Kidney (tissue), 14 donors: Measurements from ENCODE around the gene OLFML2B. TPM values are rescaled to one million over a fixed set of nuclear protein-coding genes. Genes with fewer than 3 reads are reported as not detected.
"Not testable (repeated sequence)": the region's sequence is repeated elsewhere in the genome, so short reads cannot be mapped to it uniquely, and the experiment has no call there.

Experiments used
- DNase-seq, 5 donors: peaks; one replicate each; pipeline ENCODE4 v3.0.0-alpha.2; 2013 to 2020
- FAIRE-seq: peaks from 2 replicates; lab custom pipeline; 2012; peaks lifted over from hg19 to GRCh38; lab: Jason Lieb, UNC
- H3K27ac ChIP-seq, 2 donors: one replicate each; pipeline ENCODE4 v1.7.0; 2013; ENCODE audit warnings: low read depth in 2 of 2, low read length in 2 of 2, inconsistent platforms in 1 of 2
- H3K27me3 ChIP-seq: one replicate; pipeline ENCODE4 v1.7.1; 2013; ENCODE audit warnings: low read length, inconsistent platforms; ENCODE audit not compliant: control insufficient read depth, insufficient read depth
- H3K36me3 ChIP-seq, 3 donors: one replicate each; pipeline versions ENCODE4 v1.7.0 to v1.7.1; 2013; ENCODE audit warnings: low read length in 3 of 3, control low read depth in 1 of 3, inconsistent platforms in 1 of 3; ENCODE audit not compliant: insufficient read depth in 3 of 3, control insufficient read depth in 2 of 3
- H3K4me1 ChIP-seq, 3 donors: one replicate each; pipeline versions ENCODE4 v1.7.0 to v1.7.1; 2013; ENCODE audit warnings: low read length in 3 of 3, inconsistent platforms in 1 of 3, low read depth in 1 of 3; ENCODE audit not compliant: control insufficient read depth in 2 of 3, insufficient read depth in 2 of 3
- H3K4me3 ChIP-seq, 3 donors: one replicate each; pipeline versions ENCODE4 v1.7.0 to v1.8.1; 2013; ENCODE audit warnings: low read length in 3 of 3, control low read depth in 1 of 3, inconsistent platforms in 1 of 3
- H3K9ac ChIP-seq, 3 donors: one replicate each; pipeline versions ENCODE4 v1.7.0 to v1.7.1; 2013; ENCODE audit warnings: low read length in 3 of 3, control low read depth in 1 of 3, inconsistent platforms in 1 of 3
- H3K9me3 ChIP-seq, 3 donors: one replicate each; pipeline versions ENCODE4 v1.7.0 to v1.7.1; 2013; ENCODE audit warnings: low read length in 3 of 3, control low read depth in 1 of 3, inconsistent platforms in 1 of 3; ENCODE audit not compliant: control insufficient read depth in 2 of 3, insufficient read depth in 1 of 3
- intact Hi-C: fragments of 100-400 bp; cut with DNase I; formaldehyde crosslinking; loops from one replicate; pipeline ENCODE4 v1.11.1; 2022
- polyA plus RNA-seq: library from polyadenylated mRNA; stranded (reverse); fragments of 350-450 nt; fragmentation: Illumina TruSeq; extraction: RNeasy Lipid Tissue Mini Kit (QIAGEN cat#74804); gene quantifications from one replicate; pipeline ENCODE4 v1.2.3, GENCODE V29; 2014; ENCODE audit warnings: low read depth, low replicate concordance; ENCODE audit not compliant: insufficient read depth
- total RNA-seq: library from RNA; stranded (reverse); fragmentation: NEBNext Ultra II Directional; extraction: Animal tissue kit (Norgen Biotek cat#: 25700); gene quantifications from one replicate; pipeline ENCODE4 v1.2.1, GENCODE V29; 2021
- TF ChIP-seq, protein P1 (sequence below): IDR thresholded peaks from 3 replicates; pipeline ENCODE4 v1.5.1; 2012; ENCODE audit warnings: mild to moderate bottlenecking, moderate library complexity, borderline replicate concordance; ENCODE audit not compliant: insufficient read depth; ENCODE audit errors: extremely low read depth
- donor health status: control.
- donor health status: control.
- donor health status: control.
- donor health status: control.
- donor health status: control.
- donor health status: DM: yes; HTN: yes; CAD: no.
- donor health status: Normal renal cell carcinoma (clear cell type).

The OLFML2B gene
- total and polyA plus RNA-seq, 2 donors from 2014 or later, result 2.9 to 6.7 TPM

- intact Hi-C loops, result loop anchor here (10.0 kb wide), 1 partner anchor 320 kb away; the partner anchor contains the start of gene SPATA46
- no peak overlapping the region for H3K27ac ChIP-seq
- no peaks in the 10 kb centered on the region for H3K27me3 ChIP-seq
- TF ChIP-seq, protein P1, sequence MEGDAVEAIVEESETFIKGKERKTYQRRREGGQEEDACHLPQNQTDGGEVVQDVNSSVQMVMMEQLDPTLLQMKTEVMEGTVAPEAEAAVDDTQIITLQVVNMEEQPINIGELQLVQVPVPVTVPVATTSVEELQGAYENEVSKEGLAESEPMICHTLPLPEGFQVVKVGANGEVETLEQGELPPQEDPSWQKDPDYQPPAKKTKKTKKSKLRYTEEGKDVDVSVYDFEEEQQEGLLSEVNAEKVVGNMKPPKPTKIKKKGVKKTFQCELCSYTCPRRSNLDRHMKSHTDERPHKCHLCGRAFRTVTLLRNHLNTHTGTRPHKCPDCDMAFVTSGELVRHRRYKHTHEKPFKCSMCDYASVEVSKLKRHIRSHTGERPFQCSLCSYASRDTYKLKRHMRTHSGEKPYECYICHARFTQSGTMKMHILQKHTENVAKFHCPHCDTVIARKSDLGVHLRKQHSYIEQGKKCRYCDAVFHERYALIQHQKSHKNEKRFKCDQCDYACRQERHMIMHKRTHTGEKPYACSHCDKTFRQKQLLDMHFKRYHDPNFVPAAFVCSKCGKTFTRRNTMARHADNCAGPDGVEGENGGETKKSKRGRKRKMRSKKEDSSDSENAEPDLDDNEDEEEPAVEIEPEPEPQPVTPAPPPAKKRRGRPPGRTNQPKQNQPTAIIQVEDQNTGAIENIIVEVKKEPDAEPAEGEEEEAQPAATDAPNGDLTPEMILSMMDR, result no peak
- H3K9ac ChIP-seq, result no peak overlapping the region
- H3K9me3 ChIP-seq, result no peaks in the 10 kb centered on the region
- no peak overlapping the region for H3K4me3 ChIP-seq
- H3K4me1 ChIP-seq, result no peaks in the 10 kb centered on the region
- H3K36me3 ChIP-seq, result no peaks in the 10 kb centered on the region
- FAIRE-seq (no peak), DNase-seq (no peak)
These were observed 31.4 kb upstream of the OLFML2B start for GRCh38 chr1:162055062-162055461.

- intact Hi-C loops, result loop anchor here (10.0 kb wide), 1 partner anchor 321 kb away; the partner anchor contains the start of gene SPATA46
- not testable (repeated sequence) for H3K27me3 ChIP-seq, H3K4me3 ChIP-seq, H3K27ac ChIP-seq, DNase-seq, FAIRE-seq, H3K9ac ChIP-seq, H3K9me3 ChIP-seq, H3K4me1 ChIP-seq, H3K36me3 ChIP-seq
These were observed 30.3 kb upstream of the OLFML2B start for GRCh38 chr1:162053949-162054348.

DNA sequence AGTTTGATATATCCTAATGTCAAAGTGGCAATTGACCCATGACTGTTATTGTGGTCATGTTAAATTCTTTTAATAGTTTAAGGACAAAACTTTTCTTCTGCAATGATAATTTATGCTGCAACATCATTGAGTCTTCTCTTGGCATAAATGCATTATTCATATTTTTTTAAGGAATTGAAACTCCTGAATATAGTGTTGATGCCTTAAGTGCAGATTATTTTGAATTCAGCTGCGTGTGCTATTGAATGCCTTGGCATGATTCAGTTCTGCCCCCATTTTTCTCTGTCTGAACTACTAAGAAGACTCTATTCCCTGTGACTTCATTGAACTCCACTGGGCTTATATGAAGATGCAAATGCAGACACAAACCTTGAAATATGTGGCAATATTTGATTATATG lies 23.3 kb upstream of the OLFML2B start:
- intact Hi-C loops, result no loop called here
- TF ChIP-seq, protein P1, result no peak
- H3K4me1 ChIP-seq, result no peaks in the 10 kb centered on the region
- no peak overlapping the region for H3K4me3 ChIP-seq
- H3K36me3 ChIP-seq, result no peaks in the 10 kb centered on the region
- DNase-seq (no peak), FAIRE-seq (no peak)
- no peaks in the 10 kb centered on the region for H3K27me3 ChIP-seq
- H3K9ac ChIP-seq, result no peak overlapping the region
- H3K9me3 ChIP-seq, result no peaks in the 10 kb centered on the region
- H3K27ac ChIP-seq, result no peak overlapping the region

GRCh38 chr1:162042361-162042760 lies 18.7 kb upstream of the OLFML2B start:
- H3K4me1 ChIP-seq, result no peaks in the 10 kb centered on the region
- H3K27me3 ChIP-seq, result no peaks in the 10 kb centered on the region
- intact Hi-C loops, result no loop called here
- H3K4me3 ChIP-seq, result no peak overlapping the region
- H3K36me3 ChIP-seq, result no peaks in the 10 kb centered on the region
- DNase-seq (no peak), FAIRE-seq (no peak)
- TF ChIP-seq, protein P1, result no peak
- no peak overlapping the region for H3K27ac ChIP-seq
- no peak overlapping the region for H3K9ac ChIP-seq
- H3K9me3 ChIP-seq, result no peaks in the 10 kb centered on the region
